Neuron (in vitro differentiated cells): ENCODE data around the gene PGAP6.
"Not testable (repeated sequence)": the region's sequence is repeated elsewhere in the genome, so short reads cannot be mapped to it uniquely, and the experiment has no call there.

Source experiments
- H2AFZ ChIP-seq: one replicate; pipeline ENCODE4 v1.6.1; 2013; ENCODE audit warnings: low read depth, mild to moderate bottlenecking, inconsistent platforms, low read length, moderate library complexity
- H3K27me3 ChIP-seq: one replicate; pipeline ENCODE4 v1.6.1; 2013; ENCODE audit warnings: low read length; ENCODE audit not compliant: insufficient read depth
- H3K36me3 ChIP-seq: one replicate; pipeline ENCODE4 v1.6.1; 2013; ENCODE audit warnings: low read length; ENCODE audit not compliant: insufficient read depth
- H3K4me1 ChIP-seq: one replicate; pipeline ENCODE4 v1.6.1; 2013; ENCODE audit warnings: low read length; ENCODE audit not compliant: insufficient read depth
- H3K4me3 ChIP-seq: 2 replicates; pipeline ENCODE4 v1.5.1; 2013; ENCODE audit warnings: mild to moderate bottlenecking, low read length, moderate library complexity
- H3K9me3 ChIP-seq: one replicate; pipeline ENCODE4 v1.6.1; 2013; ENCODE audit warnings: low read length

Gene PGAP6

DNA sequence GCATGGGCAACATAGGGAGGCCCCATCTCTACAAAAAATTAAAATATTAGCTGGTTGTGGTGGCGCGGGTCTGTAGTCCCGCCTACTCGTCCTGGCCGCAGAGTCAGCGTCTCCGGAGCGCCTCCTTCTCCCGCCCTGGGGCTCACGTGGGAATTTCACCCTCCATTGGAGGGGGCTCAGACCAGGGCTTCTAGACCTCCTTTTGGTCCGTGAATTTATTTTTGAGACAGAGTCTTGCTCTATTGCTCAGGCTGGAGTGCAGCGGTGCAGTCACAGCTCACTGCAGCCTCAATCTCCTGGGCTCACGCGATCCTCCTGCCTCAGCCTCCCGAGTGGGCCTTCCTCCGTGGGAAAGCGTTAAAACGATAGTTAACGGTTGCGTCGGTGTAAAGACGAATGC, 14.8 kb upstream of the PGAP6 start:
- peaks cover 14% of the 10 kb centered on the region for H3K4me1 ChIP-seq
- H3K27me3 ChIP-seq: no peaks in the 10 kb centered on the region
- H2AFZ ChIP-seq: peak overlapping the region; percentile 79
- no peaks in the 10 kb centered on the region for H3K9me3 ChIP-seq
- H3K4me3 ChIP-seq: peak overlapping the region; percentile 89
- H3K36me3 ChIP-seq: peaks cover 17% of the 10 kb centered on the region

DNA sequence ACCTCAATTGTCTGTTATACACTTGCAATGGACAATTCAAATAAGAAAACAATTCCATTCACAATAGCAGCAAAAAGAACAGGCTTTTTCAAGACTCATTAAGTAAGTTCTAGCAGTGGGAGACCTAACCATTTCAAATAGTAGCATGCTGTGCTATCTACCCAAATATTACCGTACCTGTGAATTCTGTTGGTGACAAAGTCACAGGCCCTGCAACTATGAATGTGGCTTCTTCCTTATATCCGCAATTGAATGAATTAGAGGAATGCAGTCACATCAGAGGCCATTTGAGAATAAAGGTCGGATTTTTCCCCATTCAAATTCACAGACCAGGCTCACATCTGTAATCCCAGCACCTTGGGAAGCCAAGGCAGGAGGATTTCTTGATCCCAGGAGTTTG, 14.4 kb upstream of the PGAP6 start:
- Histone ChIP-seq H3K27me3 (no peaks in the 10 kb centered on the region), H3K36me3 (peaks cover 17% of the 10 kb centered on the region), H3K4me3 (peak overlapping the region; percentile 89), H3K4me1 (peaks cover 14% of the 10 kb centered on the region), H3K9me3 (no peaks in the 10 kb centered on the region), H2AFZ (peak overlapping the region; percentile 79)

- no peak overlapping the region for H2AFZ ChIP-seq
- no peaks in the 10 kb centered on the region for H3K9me3 ChIP-seq
- no peak overlapping the region for H3K4me3 ChIP-seq
- H3K27me3 ChIP-seq: no peaks in the 10 kb centered on the region
- peaks cover 16% of the 10 kb centered on the region for H3K4me1 ChIP-seq
- H3K36me3 ChIP-seq: no peaks in the 10 kb centered on the region
Measured at GRCh38 chr16:392450-393030, 10.8 kb upstream of the PGAP6 start.

GRCh38 chr16:391885-392335, 10.1 kb upstream of the PGAP6 start:
- Histone ChIP-seq H3K9me3 (no peaks in the 10 kb centered on the region), H3K36me3 (no peaks in the 10 kb centered on the region), H3K4me1 (peaks cover 18% of the 10 kb centered on the region), H3K27me3 (no peaks in the 10 kb centered on the region), H2AFZ (no peak overlapping the region), H3K4me3 (no peak overlapping the region)

DNA sequence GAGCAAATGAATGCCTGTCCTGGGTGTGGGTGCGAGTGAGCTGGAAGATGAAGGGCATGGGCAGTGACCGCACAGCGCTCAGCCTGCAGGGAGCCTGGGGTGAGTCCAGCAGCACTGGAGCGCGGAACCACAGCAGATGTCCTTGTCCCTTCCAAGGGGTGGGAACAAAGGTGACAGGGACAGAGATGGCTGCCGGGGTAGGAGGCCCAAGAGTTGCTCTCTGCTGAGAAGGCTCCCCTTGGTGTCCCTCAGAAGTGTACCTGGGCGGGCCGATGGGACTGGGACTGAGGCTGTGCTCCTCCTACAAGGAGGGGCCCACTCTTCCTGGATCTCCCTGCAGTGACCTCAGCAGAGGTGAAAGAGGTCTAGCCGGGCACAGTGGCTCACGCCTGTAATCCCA, 7.6 kb upstream of the PGAP6 start:
- Histone ChIP-seq H3K4me1 (peaks cover 19% of the 10 kb centered on the region), H3K36me3 (no peaks in the 10 kb centered on the region), H3K9me3 (no peaks in the 10 kb centered on the region), H3K4me3 (no peak overlapping the region), H3K27me3 (no peaks in the 10 kb centered on the region), H2AFZ (no peak overlapping the region)

GRCh38 chr16:387761-388666, 6.2 kb upstream of the PGAP6 start:
- H3K4me1 ChIP-seq: peaks cover 32% of the 10 kb centered on the region
- not testable (repeated sequence) for H3K36me3 ChIP-seq, H3K4me3 ChIP-seq, H3K9me3 ChIP-seq, H3K27me3 ChIP-seq, H2AFZ ChIP-seq

GRCh38 chr16:386641-387156, 4.9 kb upstream of the PGAP6 start:
- no peaks in the 10 kb centered on the region for H3K27me3 ChIP-seq
- no peaks in the 10 kb centered on the region for H3K9me3 ChIP-seq
- no peaks in the 10 kb centered on the region for H3K36me3 ChIP-seq
- H2AFZ ChIP-seq: no peak overlapping the region
- peaks cover 42% of the 10 kb centered on the region for H3K4me1 ChIP-seq
- H3K4me3 ChIP-seq: no peak overlapping the region

DNA sequence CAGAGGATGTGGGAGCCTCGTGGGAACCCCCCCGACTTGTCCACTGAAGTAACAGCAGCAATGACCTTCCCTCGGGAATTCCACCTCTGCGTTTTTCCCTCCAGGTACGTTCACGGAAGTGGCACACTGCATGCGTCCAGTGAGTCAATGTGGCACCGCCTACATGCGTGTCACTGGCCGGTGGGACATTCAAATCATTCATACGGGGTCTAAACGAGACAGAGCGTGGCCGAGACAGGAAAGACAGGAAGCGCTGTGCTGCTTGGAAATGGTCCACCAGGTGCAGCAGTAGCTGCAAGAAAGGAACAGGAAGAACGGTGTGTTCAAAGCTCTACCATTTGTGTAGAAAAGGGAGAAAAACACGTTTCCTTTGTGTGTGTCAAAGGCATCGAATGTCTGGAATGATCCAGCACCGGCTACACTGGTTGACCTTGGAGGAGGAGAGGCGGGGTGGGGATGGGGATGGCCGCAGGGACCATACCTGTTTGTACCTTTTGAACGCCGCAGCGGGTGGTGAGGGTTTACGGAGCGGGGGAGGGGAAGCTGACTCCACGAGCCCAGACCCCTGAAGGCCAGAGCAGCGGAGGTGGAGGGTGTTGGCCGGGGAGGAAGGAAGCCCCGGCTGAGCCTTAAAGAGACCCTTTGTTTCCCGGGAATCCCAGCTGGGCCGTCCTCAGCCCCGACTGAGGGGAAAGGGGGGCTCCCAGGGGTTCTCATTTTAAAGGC, 1.7 kb upstream of the PGAP6 start:
- Histone ChIP-seq H3K36me3 (peaks cover 5% of the 10 kb centered on the region), H3K9me3 (no peaks in the 10 kb centered on the region), H3K4me3 (peak overlapping the region; percentile 2), H3K4me1 (peaks cover 59% of the 10 kb centered on the region), H3K27me3 (no peaks in the 10 kb centered on the region), H2AFZ (no peak overlapping the region)

GRCh38 chr16:381012-381788, 578 bp downstream of the PGAP6 start:
- H3K4me3 ChIP-seq: peak overlapping the region; percentile 93
- H2AFZ ChIP-seq: no peak overlapping the region
- peaks cover 16% of the 10 kb centered on the region for H3K36me3 ChIP-seq
- no peaks in the 10 kb centered on the region for H3K27me3 ChIP-seq
- H3K9me3 ChIP-seq: no peaks in the 10 kb centered on the region
- peaks cover 43% of the 10 kb centered on the region for H3K4me1 ChIP-seq

GRCh38 chr16:380762-381011, 1.1 kb downstream of the PGAP6 start:
- no peaks in the 10 kb centered on the region for H3K9me3 ChIP-seq
- H3K27me3 ChIP-seq: no peaks in the 10 kb centered on the region
- H2AFZ ChIP-seq: no peak overlapping the region
- peaks cover 22% of the 10 kb centered on the region for H3K36me3 ChIP-seq
- H3K4me1 ChIP-seq: peaks cover 42% of the 10 kb centered on the region
- H3K4me3 ChIP-seq: peak overlapping the region; percentile 93

GRCh38 chr16:379961-380761, 1.6 kb downstream of the PGAP6 start:
- no peak overlapping the region for H2AFZ ChIP-seq
- peaks cover 25% of the 10 kb centered on the region for H3K36me3 ChIP-seq
- no peaks in the 10 kb centered on the region for H3K27me3 ChIP-seq
- peak overlapping the region; percentile 93 for H3K4me3 ChIP-seq
- H3K4me1 ChIP-seq: peaks cover 42% of the 10 kb centered on the region
- no peaks in the 10 kb centered on the region for H3K9me3 ChIP-seq
